WI38 (cell line): ENCODE results near the gene ME3.

Experiments used
- H3K4me3 ChIP-seq: 2 replicates; pipeline ENCODE4 v1.5.1; 2011; ENCODE audit warnings: low read depth, mild to moderate bottlenecking, control low read depth, low read length
- TF ChIP-seq, protein P1 (sequence below): IDR thresholded peaks from 2 replicates; pipeline ENCODE4 v1.5.1; 2012; ENCODE audit warnings: low read depth, mild to moderate bottlenecking, control low read depth, low read length

Gene ME3

DNA sequence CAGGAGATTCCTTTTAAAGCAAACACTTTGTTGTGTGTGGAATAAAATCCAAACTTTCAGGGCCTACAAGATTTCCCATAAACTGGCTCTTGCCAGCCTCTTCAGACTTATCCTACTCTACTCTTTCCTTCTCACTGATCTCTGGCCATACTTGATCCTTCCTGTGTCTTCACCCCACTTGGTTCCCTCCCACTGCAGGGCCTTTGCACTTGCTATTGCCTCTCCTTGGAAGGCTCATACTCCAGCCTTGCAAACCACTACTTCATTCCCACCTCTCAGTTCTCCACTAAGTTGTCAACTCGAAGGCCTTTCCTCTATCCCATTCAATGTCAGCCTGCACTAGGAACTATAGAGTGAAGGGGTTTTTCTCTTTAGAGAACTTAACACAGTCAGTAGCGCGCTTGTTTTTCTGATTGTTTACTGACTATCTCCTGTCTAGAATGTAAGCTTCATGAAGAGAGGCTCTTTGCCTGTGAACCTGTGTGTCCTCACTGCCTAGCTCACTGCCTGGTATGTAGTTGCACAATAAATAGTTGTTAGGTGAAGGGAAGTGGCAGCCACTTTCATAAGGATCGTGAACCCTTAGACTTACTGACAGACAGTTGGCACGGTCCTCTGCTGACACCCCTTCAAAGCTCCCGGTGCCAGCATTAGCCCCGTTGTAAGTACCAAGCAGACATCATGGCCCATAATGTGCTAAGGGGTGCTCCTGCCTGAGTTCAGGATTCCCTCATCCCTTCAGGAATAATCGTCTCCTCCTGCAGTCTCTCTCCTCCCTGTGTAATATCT, 833 bp upstream of the ME3 start:
- TF ChIP-seq, protein P1, sequence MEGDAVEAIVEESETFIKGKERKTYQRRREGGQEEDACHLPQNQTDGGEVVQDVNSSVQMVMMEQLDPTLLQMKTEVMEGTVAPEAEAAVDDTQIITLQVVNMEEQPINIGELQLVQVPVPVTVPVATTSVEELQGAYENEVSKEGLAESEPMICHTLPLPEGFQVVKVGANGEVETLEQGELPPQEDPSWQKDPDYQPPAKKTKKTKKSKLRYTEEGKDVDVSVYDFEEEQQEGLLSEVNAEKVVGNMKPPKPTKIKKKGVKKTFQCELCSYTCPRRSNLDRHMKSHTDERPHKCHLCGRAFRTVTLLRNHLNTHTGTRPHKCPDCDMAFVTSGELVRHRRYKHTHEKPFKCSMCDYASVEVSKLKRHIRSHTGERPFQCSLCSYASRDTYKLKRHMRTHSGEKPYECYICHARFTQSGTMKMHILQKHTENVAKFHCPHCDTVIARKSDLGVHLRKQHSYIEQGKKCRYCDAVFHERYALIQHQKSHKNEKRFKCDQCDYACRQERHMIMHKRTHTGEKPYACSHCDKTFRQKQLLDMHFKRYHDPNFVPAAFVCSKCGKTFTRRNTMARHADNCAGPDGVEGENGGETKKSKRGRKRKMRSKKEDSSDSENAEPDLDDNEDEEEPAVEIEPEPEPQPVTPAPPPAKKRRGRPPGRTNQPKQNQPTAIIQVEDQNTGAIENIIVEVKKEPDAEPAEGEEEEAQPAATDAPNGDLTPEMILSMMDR, result no peak
- no peak overlapping the region for H3K4me3 ChIP-seq

DNA sequence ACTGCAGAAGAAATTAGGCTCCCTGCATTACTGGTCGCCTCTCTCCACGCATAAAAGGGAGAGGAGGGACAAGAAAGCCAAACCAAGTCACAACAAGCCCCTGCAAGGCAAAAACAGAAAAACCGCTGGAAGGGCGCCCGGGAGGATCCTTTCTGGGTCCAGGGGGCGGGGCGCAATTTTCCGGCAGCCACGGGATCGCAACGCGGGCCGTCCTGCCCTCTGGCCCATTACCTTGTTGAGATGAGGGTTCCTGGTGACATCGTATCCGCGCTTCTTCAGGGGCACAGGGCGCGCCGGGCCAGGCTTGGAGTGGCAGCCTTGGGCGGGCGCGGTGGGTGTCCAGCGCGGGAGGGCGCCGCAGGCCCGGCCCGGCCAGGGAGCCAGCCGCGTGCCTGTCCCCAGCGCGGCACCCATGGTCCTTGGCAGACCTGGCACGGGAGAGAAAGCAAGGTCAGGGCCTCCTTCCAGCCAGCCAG, 847 bp downstream of the ME3 start:
- peak overlapping the region; percentile 71 for H3K4me3 ChIP-seq
- TF ChIP-seq, protein P1, result no peak

DNA sequence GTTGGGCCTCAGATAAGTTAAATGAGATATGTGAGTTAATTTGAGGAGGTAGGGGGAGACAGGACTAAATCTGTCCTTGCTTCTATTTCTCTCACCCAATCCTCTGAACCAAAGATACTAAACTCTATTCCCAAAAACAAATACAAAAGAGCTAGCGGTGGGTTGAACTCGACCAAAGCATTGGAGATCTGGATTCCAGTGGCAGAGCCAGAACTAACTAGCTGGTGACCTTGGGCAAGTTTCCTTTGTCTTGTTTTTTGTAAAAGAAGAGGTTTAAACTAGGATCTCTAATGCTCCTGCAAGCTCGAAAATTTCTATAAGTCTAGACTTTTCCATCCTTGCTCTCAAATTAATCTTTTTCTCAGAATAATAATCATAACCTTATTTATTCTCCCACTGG, 1.5 kb downstream of the ME3 start:
- H3K4me3 ChIP-seq, result peak overlapping the region; percentile 71
- TF ChIP-seq, protein P1, result no peak

DNA sequence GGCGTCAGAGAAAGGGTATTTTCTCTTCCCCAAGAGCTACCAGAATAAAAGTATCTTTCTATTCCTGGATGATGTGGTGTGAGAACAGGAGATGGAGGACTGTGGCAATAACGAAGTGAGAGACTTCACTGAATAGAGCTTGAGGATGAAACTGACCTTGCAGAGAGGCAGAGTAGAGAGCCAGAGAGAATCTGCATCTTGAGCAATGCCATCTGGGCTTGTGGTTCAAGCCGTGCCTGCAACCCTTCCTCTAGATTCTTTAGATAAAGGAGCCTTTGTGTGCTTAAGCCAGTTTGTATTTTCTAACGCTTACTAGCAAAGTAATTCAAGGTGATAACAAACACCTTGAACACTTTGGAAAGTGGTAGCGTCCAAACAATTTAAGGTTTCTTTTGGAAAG, 2.2 kb downstream of the ME3 start:
- TF ChIP-seq, protein P1, result no peak
- no peak overlapping the region for H3K4me3 ChIP-seq

DNA sequence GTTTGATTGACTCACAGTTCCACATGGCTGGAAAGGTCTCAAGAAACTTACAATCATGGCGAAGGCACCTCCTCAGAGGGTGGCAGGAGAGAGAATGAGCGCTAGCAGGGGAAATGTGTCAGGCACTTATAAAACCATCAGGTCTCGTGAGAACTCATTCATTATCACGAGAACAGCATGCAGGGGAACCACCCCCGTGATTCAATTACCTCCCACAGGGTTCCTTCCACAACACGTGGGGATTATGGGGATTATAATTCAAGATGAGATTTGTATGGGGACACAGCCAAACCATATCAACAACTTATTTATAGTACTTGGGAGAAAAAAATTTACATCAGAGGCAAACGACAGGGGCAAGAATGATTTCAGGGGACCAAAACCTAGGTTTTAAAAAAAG, 3.0 kb downstream of the ME3 start:
- no peak overlapping the region for H3K4me3 ChIP-seq
- TF ChIP-seq, protein P1, result no peak

DNA sequence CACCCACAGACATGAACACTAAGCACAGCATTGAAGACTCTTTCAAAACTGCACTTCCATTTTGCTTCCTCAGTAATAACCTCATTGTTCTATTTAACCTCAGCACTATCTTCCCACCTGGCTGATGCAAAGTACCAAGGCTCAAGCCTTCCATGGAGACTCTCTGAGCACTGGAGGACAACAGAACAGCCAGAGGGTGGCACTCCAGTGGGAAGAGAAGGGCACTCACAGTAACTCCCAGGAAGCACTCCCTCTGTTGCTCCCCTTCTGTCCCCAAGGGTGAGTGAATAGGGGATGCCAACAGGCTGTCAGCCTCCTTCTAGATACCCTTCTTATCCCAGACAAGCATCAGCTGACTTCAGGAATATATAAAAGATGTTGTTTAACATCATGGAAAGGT, 3.5 kb downstream of the ME3 start:
- no peak overlapping the region for H3K4me3 ChIP-seq
- TF ChIP-seq, protein P1, result no peak

DNA sequence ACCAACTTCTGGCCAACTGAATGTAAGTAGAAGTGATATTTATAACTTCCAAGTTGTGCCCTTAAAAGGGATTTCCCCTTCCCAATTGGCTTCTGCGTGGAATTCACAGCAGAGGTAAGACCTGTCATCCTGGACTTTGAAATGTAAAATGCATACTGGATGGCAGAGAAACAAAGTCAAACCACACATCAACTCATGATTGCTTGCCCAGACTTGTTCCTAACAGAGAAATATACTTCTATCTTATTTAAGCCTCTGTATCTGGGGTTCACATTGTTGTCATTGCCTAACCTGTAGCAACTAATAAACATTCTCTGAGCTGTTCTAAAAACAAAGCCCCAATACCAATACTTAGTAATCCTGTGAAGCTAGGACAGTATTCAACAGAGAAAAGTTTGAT, 6.2 kb downstream of the ME3 start:
- TF ChIP-seq, protein P1, result no peak
- H3K4me3 ChIP-seq, result no peak overlapping the region
